Fibroblast of skin of scalp (primary cell): ENCODE data around the gene CDK16.

Source experiments
- DNase-seq: peaks from one replicate; pipeline ENCODE4 v3.0.0-alpha.2; 2013

CDK16 gene

DNA sequence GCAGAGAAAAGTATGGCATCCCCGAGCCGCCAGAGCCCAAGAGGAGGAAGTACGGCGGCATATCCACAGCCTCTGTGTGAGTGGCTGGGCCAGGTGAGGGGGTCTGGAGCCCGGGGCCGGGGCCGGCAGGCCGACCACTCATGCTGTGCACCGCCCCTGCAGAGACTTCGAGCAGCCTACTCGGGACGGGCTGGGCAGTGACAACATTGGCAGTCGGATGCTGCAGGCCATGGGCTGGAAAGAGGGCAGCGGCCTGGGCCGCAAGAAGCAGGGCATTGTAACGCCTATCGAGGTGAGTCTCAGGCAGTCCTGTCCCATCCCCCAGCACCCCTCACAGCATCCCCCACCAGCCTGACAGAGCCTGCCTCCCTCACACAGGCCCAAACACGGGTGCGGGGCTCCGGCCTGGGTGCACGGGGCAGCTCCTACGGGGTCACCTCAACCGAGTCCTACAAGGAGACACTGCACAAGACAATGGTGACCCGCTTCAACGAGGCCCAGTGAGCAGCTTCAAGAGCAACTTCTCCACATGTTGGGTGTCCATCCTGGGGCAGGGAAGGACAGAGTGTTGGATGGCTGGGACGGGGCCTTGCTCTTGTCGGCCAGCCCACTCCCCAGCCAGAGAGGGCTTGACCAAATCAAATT is 32.3 kb upstream of the CDK16 start:
- DNase-seq = no peak

DNA sequence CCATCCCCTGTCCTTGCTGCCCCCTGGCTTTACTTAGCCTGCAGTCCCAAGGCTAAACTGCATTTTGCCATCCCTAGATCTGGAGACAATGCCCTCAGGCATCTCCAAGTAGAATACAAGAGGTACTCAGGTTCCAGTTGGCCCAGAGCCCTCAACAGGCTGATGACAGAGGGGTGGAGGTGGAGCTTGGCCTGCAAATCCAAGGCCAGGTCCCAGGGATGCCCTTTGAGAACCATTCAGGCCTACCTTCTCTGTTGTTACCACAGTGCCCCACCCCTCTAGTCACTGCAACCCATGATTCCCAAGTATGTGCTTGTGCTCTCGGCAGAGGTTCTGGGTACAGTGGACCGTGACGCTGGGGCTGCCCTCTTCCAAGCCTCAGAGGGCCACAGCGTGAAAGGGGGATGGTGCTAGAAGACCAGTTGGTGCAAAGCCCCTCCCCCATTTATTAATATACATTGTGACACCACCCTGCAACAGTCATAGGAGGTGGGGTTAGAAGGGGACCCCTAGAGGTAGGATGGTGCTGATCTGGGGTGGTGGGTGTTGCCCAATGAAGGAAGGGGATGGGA is 31.3 kb upstream of the CDK16 start:
- no peak for DNase-seq

DNA sequence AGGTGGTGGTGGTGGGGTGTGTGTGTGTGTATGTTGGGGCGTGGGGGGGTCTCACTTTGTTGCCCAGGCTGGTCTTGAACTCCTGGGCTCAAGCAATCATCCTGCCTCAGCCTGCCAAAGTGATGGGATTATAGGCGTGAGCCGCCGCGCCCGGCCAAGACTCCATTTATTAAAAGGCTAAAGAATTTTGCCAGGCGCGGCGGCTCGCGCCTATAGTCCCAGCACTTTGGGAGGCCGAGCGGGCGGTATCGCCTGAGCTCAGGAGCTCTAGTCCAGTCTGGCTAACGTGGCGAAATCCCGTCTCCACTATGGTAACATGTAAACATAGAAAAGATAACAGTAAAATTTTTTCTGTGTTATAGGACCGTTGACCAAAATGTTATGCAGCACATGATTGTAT is 28.6 kb upstream of the CDK16 start:
- no peak for DNase-seq

DNA sequence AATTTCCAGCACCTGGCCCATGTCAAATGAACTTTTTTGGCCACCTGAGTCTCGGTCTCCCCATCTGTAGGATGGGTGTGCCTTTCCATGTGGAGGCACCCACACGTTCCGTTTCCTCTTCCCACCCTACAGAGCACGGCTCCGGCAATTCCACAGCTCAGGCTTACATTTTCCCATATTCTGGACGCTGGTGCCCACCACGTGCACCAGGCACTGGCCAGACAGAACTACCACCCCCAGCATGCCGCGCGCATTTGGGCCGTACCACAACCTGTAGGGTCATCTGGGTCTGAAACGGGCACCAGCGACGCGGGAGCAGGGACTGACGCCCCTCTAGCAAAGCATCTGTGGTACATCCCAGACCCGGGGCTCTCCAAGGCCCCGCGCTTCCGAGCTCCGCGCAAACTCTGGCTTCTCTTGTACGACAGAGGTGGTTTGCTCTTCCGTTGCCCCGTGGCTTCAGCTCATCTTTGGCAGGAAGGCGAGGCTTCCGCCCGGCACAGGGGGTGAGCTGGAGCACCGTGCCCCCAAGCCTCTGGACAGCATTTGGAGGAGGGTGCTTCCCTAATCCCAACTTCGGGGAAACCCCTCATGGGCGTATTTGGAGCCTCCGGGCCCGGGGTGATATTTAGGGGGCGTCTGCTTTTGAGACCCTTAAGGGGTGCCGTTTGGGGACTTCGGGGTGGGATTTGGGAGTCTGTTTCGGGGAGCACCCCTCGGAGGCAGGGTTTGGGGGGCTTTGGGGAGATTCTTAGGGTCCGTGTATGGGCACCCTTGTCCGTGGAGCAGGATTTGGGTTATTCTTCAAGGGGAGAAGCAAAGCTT is 27.8 kb upstream of the CDK16 start:
- DNase-seq = peak; percentile 94

DNA sequence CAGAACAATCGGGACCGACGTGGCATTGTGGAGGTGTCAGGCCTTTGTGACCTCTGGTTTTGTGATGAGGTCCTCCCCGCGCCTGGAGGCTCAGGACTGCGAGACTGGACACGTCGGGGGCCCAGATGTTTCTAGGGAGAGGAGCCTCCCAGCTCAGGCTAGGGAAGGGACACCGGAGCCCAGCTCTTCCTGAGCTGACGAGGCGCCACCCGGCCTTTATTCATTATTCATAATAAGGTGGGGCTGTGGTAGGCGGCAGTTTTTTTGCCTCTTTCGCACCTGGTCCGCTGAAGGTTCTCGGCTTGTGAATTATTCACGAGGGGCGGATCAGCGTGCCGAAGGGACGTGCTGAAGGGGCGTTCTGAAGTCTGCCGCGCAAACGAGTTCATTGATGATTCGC is 27.1 kb upstream of the CDK16 start:
- peak; percentile 6 for DNase-seq

DNA sequence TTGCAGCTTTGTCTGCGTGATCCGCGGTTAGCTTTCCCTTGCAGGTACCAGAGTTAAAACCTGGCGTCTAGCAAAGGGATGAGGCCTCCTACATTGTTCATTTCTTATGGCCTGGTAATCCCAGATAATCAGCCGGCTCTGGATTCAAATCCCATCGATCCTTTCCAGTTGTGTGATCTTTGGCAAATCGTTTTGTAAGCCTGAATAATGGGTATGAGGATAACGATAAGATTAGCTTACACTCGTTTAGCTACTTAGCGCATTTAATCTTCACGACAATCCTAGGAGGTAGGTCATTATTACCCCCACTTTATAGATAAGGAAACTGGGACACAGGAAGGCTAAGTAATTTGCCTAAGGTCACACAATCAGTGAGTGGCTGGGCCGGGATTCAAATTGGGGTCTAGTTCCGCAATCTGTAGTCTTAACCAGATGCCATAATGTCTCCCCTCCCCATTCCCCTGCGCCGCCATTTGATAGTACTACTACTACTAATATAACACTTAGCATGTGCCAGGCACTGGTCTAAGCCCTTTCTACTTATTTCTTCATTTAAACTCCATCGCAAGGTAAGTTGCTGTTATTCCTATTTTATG is 26.6 kb upstream of the CDK16 start:
- no peak for DNase-seq

DNA sequence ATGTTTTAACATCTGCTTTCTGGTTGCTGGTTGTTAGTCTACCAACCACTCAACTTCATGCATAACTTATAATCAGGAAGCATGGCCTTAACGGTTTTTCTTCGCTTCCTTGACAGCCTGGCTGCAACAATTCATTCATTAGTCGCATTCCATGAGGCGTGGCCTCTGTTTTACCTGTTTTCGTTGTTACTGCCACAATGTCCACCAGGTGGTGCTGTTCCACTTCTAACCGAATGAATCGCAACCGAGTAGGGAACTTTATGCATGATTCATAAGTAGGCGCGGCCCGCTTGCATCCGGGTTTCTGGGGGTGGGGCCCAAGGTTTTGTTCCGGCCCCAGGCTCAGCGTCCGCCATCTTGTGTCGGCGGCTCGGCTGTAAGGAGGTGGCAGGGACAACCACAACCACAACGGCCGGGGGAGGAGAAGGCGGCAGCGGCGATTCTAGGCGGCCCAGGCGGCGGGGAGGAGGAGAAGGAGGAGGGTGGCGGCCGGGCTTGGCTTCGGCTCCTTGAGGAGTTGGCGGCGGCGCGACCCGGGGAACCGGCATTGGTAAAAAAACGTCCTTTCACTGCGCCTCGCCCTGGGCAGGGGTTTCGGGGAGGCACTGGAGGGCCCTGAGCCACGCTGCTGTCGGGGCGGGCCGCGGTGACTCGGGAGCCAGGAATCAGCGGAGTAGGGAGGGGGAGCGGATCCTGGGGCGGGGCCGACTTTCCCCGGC is 24.8 kb upstream of the CDK16 start, which contains the start of gene UBA1:
Gene UBA1, plus strand, starts transcription at position 355 of the 719 bp plus-strand sequence. CDS start 4,974 bp downstream, outside the sequence.
- DNase-seq = peak; percentile 93

DNA sequence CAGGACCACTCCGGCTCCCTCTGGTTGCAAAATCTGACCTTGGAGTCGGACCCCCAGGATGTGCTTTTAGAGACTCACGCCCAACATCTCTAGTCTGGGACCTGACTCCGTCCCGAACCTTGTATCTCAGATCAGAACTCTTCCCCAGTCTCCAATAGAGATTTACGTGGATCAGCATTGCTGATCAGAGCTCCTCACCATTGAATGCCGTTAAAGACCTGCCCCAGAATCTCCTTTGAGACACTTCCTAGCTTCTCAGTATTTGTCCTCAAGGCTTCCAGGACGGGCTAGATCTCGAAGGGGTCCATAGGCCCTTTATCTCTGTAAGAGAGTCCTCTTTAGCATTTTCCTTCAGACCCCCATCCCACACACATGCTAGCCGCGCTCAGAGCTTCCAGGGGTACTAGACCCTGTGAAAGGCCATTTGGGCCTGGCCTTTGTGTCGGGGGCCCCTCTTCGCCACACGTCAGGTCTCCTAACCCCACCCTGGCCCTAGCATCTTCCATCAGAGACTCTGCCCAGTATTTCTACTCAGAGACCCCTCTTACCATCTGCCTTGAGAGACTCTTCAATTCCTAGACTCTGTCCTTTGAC is 24.2 kb upstream of the CDK16 start:
- DNase-seq = no peak

DNA sequence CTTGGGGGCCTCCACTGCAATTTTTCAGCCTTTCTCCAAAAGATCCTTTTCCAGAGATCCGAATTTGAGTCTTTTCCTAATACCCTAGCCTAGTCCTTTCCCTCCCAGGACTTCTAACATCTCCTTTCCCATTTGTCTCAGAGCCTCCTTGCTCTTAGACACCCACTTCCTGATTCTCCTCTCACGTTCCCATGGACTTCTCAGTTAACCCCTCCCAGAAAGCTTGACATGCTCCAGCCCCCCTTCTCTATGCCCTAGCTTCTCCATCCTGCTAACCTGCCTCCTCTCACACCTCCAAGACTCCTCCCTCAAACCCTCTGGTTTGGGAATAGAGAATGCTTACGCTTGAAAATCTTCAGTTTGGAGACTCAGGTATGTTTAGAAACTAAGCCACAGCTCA is 22.4 kb upstream of the CDK16 start:
- DNase-seq = no peak

DNA sequence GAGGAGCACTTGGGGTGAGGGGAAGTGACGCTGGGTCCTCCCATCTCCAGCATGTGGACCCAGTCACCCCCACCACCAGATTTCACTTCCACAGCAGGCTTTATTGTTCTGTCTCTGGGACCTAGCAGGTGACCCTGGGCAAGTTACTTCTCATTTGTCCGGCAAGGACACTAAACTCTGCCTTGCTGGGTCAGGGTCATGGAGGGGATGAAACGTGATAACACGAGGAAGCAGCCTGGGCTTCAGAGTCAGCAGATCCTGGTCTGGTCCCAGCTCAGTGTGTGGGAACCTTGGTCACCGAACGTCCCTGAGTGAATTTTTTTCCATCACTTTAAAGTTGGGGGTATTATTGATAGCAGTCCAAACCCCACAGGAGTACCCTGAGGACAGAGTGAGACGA is 21.0 kb upstream of the CDK16 start:
- no peak for DNase-seq

DNA sequence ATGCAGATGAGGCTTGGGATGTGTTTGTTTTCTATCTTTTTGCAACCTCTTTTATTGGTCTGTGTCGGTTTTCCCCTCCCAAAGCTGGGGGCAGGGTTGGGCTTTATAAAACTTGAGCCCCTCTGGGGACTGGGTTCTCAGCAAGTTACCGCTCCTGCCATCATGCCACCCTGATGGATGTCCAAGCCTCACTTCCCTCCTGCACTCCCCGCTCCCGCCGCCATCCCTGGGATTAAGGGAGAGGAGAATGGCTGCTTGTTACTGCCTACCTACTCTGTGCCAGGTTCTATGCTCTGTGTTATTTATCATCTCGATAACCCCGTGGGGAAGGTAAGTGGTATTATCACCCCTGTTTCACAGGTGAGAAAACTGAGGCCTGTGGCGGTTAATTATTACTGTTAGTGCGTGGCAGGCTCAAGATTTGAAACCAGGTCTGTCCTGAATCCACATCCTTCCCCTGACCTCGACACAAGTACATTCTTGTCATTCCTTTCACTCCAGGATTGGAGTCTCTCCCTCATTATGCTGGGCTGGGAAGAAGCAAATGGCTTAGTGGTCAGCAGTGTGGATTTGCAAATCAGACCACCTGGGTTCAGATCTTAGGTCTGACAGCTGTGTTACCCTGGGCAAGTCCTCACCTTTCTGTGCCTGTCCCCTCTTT is 20.3 kb upstream of the CDK16 start:
- peak; percentile 25 for DNase-seq

DNA sequence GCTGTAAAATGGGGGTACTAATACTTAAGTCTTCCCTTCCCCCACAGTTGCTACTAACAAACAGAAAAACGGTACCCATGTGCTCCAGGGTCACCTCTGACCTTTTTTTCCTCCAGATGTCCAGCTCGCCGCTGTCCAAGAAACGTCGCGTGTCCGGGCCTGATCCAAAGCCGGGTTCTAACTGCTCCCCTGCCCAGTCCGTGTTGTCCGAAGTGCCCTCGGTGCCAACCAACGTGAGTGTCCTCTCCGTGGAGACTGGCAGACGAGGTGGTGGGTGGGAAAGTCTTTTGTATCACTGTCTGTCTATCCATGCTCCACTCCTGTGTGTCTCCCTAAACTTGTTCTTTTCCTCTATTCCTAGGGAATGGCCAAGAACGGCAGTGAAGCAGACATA is 19.8 kb upstream of the CDK16 start:
- no peak for DNase-seq

DNA sequence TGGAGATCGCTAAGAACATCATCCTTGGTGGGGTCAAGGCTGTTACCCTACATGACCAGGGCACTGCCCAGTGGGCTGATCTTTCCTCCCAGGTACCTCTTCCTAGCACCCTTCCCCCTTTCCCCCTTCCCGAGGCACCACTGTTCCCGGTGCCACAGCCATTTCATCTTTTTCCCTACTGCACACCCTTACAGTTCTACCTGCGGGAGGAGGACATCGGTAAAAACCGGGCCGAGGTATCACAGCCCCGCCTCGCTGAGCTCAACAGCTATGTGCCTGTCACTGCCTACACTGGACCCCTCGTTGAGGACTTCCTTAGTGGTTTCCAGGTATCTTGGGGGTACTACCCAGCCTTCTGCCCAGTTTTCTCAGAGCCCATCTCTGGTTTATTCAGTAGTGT is 19.2 kb upstream of the CDK16 start:
- DNase-seq = no peak

DNA sequence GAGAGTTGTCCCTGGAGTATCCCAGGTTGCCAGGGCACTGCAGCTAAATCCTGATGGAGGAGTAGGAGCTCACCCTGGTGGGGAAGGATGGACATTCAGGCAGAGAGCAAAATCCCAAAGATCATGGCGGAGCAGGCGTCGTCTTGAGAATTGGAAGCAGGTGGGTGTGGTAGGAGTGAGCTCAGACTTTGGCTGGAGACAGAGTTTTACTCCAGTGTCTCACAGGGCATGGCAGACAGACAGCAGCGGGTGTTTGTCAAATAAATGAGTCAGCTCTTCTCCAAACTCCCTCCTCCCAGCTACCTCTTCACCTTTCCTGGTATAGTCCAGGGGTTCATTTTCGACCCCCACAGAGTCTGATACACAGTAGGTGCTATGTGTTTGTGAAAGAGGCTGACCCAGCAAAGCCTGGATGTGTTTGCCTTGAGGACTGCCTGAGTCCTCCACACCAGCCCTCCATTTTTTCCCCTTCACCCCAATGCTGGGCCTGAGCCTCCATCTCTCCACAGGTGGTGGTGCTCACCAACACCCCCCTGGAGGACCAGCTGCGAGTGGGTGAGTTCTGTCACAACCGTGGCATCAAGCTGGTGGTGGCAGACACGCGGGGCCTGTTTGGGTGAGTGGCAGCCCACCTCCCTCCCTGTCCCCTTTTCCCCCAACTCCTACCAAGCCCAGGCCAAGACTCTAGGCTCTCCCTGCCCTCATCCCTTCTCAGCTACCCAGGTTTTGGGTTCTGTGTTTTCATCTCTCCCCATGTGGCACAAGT is 17.9 kb upstream of the CDK16 start:
- peak; percentile 53 for DNase-seq

DNA sequence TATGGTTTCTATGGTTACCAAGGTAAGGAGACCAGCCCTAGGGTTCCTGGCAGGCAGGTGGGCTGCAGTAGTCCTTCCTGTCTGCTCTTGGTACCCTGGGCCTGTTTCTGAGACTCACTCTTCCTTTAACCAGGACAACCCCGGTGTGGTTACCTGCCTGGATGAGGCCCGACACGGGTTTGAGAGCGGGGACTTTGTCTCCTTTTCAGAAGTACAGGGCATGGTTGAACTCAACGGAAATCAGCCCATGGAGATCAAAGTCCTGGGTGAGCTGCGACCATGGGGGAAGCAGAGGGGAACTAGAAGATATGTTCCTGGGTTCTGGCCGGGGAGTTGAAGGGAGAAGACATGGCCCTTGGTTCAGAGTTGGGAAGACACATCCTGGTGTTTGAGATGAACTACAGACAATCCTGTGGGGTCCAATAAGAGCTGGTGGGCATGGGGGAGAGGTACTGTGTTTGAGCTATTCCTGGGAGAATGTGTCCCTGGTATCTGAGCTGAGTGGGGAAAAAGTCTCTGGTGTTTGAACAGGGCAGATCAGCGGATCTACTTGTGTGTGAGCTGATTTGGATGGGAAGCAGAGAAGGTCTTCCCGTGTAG is 17.0 kb upstream of the CDK16 start:
- no peak for DNase-seq

DNA sequence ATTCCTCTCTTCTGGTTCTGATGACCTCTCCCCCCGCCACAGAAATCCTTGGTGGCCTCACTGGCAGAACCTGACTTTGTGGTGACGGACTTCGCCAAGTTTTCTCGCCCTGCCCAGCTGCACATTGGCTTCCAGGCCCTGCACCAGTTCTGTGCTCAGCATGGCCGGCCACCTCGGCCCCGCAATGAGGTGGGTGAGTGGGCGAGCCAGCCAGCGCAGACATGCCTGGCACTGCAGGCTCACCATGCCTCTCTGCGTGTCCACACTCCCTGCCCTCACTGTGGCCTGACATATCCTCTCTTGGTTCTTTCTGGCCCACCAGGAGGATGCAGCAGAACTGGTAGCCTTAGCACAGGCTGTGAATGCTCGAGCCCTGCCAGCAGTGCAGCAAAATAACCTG is 16.2 kb upstream of the CDK16 start:
- DNase-seq = no peak

DNA sequence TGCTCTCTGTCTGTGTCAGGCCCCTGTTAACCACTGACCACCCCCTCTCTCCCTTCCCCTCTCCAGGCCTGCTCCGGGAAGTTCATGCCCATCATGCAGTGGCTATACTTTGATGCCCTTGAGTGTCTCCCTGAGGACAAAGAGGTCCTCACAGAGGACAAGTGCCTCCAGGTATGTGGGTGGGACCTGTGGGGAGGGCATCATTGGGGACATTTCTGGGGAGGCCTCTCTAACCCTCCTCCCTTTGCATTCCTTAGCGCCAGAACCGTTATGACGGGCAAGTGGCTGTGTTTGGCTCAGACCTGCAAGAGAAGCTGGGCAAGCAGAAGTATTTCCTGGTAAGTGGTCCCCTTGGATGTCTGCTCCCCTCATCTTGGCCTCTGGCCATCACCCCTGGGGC is 15.6 kb upstream of the CDK16 start:
- no peak for DNase-seq

DNA sequence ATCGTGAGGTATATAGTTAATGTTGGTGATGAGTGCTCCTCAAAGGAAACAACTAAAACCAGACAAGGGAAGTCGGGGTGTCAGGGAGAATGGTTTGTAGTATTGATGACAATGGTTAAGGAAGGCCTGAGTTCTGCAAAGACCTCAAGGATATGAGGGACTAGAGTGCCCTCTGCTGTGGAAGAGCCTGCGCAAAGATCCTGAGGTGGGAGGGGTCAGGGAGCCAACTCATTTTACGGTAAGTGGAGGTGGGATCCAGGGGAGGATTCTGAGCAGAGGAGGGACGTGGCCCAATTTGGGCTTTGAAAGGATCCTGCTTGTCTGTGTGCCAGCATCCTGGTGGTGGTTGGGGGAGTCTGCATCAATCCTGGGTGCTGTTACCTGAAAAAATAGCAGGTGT is 13.5 kb upstream of the CDK16 start:
- DNase-seq = no peak

DNA sequence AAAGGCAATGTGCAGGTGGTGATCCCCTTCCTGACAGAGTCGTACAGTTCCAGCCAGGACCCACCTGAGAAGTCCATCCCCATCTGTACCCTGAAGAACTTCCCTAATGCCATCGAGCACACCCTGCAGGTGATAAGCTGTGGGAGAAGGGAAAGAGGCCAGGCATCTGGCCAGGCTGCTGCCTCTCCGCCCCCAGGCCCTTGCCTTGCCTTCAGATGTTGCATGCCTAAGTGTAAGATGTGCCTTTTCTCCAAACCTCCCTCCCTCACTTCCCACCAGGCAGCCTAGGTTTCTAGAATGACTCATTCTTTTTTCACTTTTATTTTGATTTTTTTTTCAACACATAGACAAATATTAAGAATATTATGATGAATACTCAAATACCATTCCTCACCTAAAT is 12.2 kb upstream of the CDK16 start:
- peak; percentile 5 for DNase-seq

DNA sequence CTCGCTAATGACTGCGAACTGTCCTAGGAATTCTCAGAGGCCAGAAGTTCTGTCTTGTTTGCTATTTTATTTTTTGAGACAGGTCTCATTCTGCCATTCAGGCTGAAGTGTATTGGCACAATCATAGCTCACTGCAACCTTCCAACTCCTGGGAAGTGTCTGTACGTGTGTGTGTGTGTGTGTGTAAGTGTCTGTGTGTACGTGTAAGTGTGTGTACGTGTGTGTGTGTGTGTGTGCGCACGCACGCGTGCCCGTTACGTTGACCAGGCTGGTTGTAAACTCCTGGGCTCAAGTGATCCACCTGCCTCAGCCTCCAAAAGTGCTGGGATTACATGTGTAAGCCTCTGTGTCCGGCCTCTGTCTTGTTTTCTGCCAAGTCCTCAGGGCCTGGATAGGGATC is 10.4 kb upstream of the CDK16 start:
- DNase-seq = no peak
